Liver (tissue), 9 donors: ENCODE measurements around the gene ASMTL. TPM values are rescaled to one million over a fixed set of nuclear protein-coding genes. Genes with fewer than 3 reads are reported as not detected.

Experiments
- DNase-seq: peaks from one replicate; pipeline ENCODE4 v3.0.0-alpha.2; 2017; ENCODE audit warnings: low spot score
- H3K27ac ChIP-seq, 2 donors: one replicate each; pipeline ENCODE4 v1.7.0; 2013; ENCODE audit warnings: inconsistent platforms in 2 of 2, low read length in 2 of 2, control low read depth in 1 of 2, low read depth in 1 of 2, mild to moderate bottlenecking in 1 of 2
- H3K27me3 ChIP-seq, 4 donors: one replicate each; pipeline versions ENCODE4 v1.6.1 to v1.7.0; 2013; ENCODE audit warnings: low read length in 3 of 4, inconsistent platforms in 1 of 4, mild to moderate bottlenecking in 1 of 4, moderate library complexity in 1 of 4; ENCODE audit not compliant: control insufficient read depth in 4 of 4, insufficient read depth in 4 of 4
- H3K36me3 ChIP-seq, 4 donors: one replicate each; pipeline versions ENCODE4 v1.6.1 to v1.7.0; 2013; ENCODE audit warnings: low read length in 3 of 4, mild to moderate bottlenecking in 3 of 4, low read depth in 1 of 4, moderate library complexity in 1 of 4; ENCODE audit not compliant: control insufficient read depth in 4 of 4, insufficient read depth in 3 of 4
- H3K4me1 ChIP-seq, 4 donors: one replicate each; pipeline versions ENCODE4 v1.6.1 to v1.7.0; 2013; ENCODE audit warnings: low read length in 3 of 4, mild to moderate bottlenecking in 3 of 4, moderate library complexity in 1 of 4; ENCODE audit not compliant: control insufficient read depth in 4 of 4, insufficient read depth in 4 of 4
- H3K4me3 ChIP-seq, 3 donors: one replicate each; pipeline versions ENCODE4 v1.6.1 to v1.7.0; 2013; ENCODE audit warnings: low read length in 3 of 3, control low read depth in 1 of 3, low read depth in 1 of 3, mild to moderate bottlenecking in 1 of 3
- H3K9ac ChIP-seq, 2 donors: one replicate each; pipeline ENCODE4 v1.7.0; 2013; ENCODE audit warnings: low read length in 2 of 2, mild to moderate bottlenecking in 2 of 2, moderate library complexity in 2 of 2, control low read depth in 1 of 2, low read depth in 1 of 2
- H3K9me3 ChIP-seq, 4 donors: one replicate each; pipeline versions ENCODE4 v1.6.1 to v1.7.0; 2013; ENCODE audit warnings: low read length in 3 of 4; ENCODE audit not compliant: control insufficient read depth in 4 of 4
- ATF3 ChIP-seq: IDR thresholded peaks from 2 replicates; pipeline ENCODE4 v1.6.1; 2016; ENCODE audit warnings: antibody characterized with exemption
- CTCF ChIP-seq: fragments of 150-350 bp; IDR thresholded peaks from 2 replicates; pipeline ENCODE4 v1.5.1; 2017; ENCODE audit warnings: improper control_type of control experiment, low read depth, low read length; ENCODE audit not compliant: missing input control
- EGR1 ChIP-seq, 2 donors: IDR thresholded peaks; 2 replicates each; pipeline ENCODE4 v1.6.1; 2016 to 2018; ENCODE audit warnings: antibody characterized with exemption in 2 of 2, low read depth in 2 of 2
- FOXA1 ChIP-seq: IDR thresholded peaks from 2 replicates; pipeline ENCODE4 v1.6.1; 2016; ENCODE audit warnings: antibody characterized with exemption
- FOXA2 ChIP-seq: IDR thresholded peaks from 2 replicates; pipeline ENCODE4 v1.6.1; 2016; ENCODE audit warnings: antibody characterized with exemption
- GABPA ChIP-seq, 2 donors: IDR thresholded peaks in 1 of 2; conservative IDR thresholded peaks in 1 of 2; 2 replicates each; pipeline ENCODE4 v1.6.1; 2016; ENCODE audit warnings: antibody characterized with exemption in 2 of 2, mild to moderate bottlenecking in 1 of 2, moderate library complexity in 1 of 2
- HNF4A ChIP-seq, 2 donors: conservative IDR thresholded peaks; 2 replicates each; pipeline ENCODE4 v1.6.1; 2016; ENCODE audit warnings: antibody characterized with exemption in 2 of 2, mild to moderate bottlenecking in 2 of 2
- HNF4G ChIP-seq: IDR thresholded peaks from 2 replicates; pipeline ENCODE4 v1.6.1; 2016; ENCODE audit warnings: antibody characterized with exemption
- MAX ChIP-seq: IDR thresholded peaks from 2 replicates; pipeline ENCODE4 v1.6.1; 2016; ENCODE audit warnings: antibody characterized with exemption
- NR2F2 ChIP-seq: IDR thresholded peaks from 2 replicates; pipeline ENCODE4 v1.6.1; 2016; ENCODE audit warnings: antibody characterized with exemption
- REST ChIP-seq: IDR thresholded peaks from 2 replicates; pipeline ENCODE4 v1.6.1; 2016; ENCODE audit warnings: antibody characterized with exemption, mild to moderate bottlenecking
- RXRA ChIP-seq, 2 donors: IDR thresholded peaks; 2 replicates each; pipeline ENCODE4 v1.6.1; 2017 to 2018; ENCODE audit warnings: antibody characterized with exemption in 2 of 2, mild to moderate bottlenecking in 1 of 2
- SP1 ChIP-seq: IDR thresholded peaks from 2 replicates; pipeline ENCODE4 v1.6.1; 2018; ENCODE audit warnings: antibody characterized with exemption, mild to moderate bottlenecking
- TAF1 ChIP-seq: conservative IDR thresholded peaks from 2 replicates; pipeline ENCODE4 v1.6.1; 2016; ENCODE audit warnings: antibody characterized with exemption, mild to moderate bottlenecking
- ZBTB33 ChIP-seq: IDR thresholded peaks from 2 replicates; pipeline ENCODE4 v1.6.1; 2016; ENCODE audit warnings: antibody characterized with exemption
- WGBS: extraction: QIAGEN DNeasy Blood & Tissue Kit; methylation state at CpG from one replicate; pipeline ENCODE4 v1.1.7; 2013; 5-methylcytosine and 5-hydroxymethylcytosine counted together
- polyA plus RNA-seq, 2 donors: library from polyadenylated mRNA; stranded (reverse) in 1 of 2; unstranded in 1 of 2; fragments of 200-250 nt in 1 of 2; fragments of >200 nt in 1 of 2; fragmentation: Nextera tagmentation in 1 of 2; extraction: Ambion mirVana in 1 of 2; gene quantifications; one replicate each; pipeline versions ENCODE4 v1.2.1 to v1.2.3, GENCODE V29; 2013 to 2015
- total RNA-seq, 2 donors: library from RNA; depleted of rRNA; stranded (reverse); fragments of >200 nt; gene quantifications; one replicate each; pipeline ENCODE4 v1.2.3, GENCODE V29; 2014
- donor health status: healthy.
- donor health status: healthy.
- donor health status: healthy.
- donor health status: healthy.
- donor health status: healthy.

Gene ASMTL
- total and polyA plus RNA-seq, 4 donors: 10.3 to 18.9 (median 11.6) TPM

- Histone ChIP-seq H3K9ac (no peak overlapping the region), H3K27ac (no peak overlapping the region), H3K36me3 (peaks cover 3 to 11% (median 6%) of the 10 kb centered on the region in 4 donors), H3K9me3 (no peaks in the 10 kb centered on the region), H3K27me3 (no peaks in the 10 kb centered on the region), H3K4me1 (peaks cover 0 to 6% (median 0%) of the 10 kb centered on the region in 4 donors), H3K4me3 (no peak overlapping the region)
- DNase-seq: no peak
- WGBS: over 99% methylated on average over 6 of the region's 6 CpGs
- TF ChIP-seq RXRA (IDR thresholded peaks at IDR 0.05): no peak
- TF ChIP-seq EGR1 (IDR thresholded peaks at IDR 0.05; ENCODE audit: low read depth in 2 of 2): no peak
- no peak for TF ChIP-seq ATF3
- no peak for TF ChIP-seq HNF4G
- TF ChIP-seq CTCF: no peak
- TF ChIP-seq REST: no peak
- no peak for TF ChIP-seq FOXA1
- TF ChIP-seq ZBTB33: no peak
- TF ChIP-seq SP1: no peak
- no peak for TF ChIP-seq TAF1
- no peak for TF ChIP-seq GABPA (IDR thresholded peaks at IDR 0.05 in 1 of 2, conservative IDR thresholded peaks at IDR 0.05 in 1 of 2)
- no peak for TF ChIP-seq HNF4A (conservative IDR thresholded peaks at IDR 0.05)
- no peak for TF ChIP-seq MAX
Measured at GRCh38 chrX:1440506-1440905, 12.2 kb downstream of the ASMTL start.

GRCh38 chrX:1435241-1435895, 17.3 kb downstream of the ASMTL start:
- no peak overlapping the region for H3K9ac ChIP-seq
- no peaks in the 10 kb centered on the region for H3K27me3 ChIP-seq
- peaks cover 4 to 26% (median 9%) of the 10 kb centered on the region in 4 donors for H3K36me3 ChIP-seq
- H3K4me3 ChIP-seq: no peak overlapping the region
- DNase-seq: peak; percentile 25
- H3K4me1 ChIP-seq: peaks cover 0 to 6% (median 0%) of the 10 kb centered on the region in 4 donors
- no peak for TF ChIP-seq FOXA2
- TF ChIP-seq HNF4A (conservative IDR thresholded peaks at IDR 0.05): no peak
- TF ChIP-seq RXRA (IDR thresholded peaks at IDR 0.05): no peak
- TF ChIP-seq NR2F2: no peak
- no peak for TF ChIP-seq HNF4G
- TF ChIP-seq ZBTB33: no peak
- no peak for TF ChIP-seq GABPA (IDR thresholded peaks at IDR 0.05 in 1 of 2, conservative IDR thresholded peaks at IDR 0.05 in 1 of 2)
- no peak for TF ChIP-seq EGR1 (IDR thresholded peaks at IDR 0.05; ENCODE audit: low read depth in 2 of 2)
- H3K27ac ChIP-seq: no peak overlapping the region
- 95% methylated on average over 20 of the region's 20 CpGs for WGBS
- no peaks in the 10 kb centered on the region for H3K9me3 ChIP-seq
